Loucy (cell line): ENCODE measurements around the gene DCX.

Experiments
- H2AFZ ChIP-seq: fragments of 200-600 bp; sonication (generic); 2 replicates; pipeline ENCODE4 v1.6.0; 2016; ENCODE audit warnings: antibody characterized with exemption, mild to moderate bottlenecking, low read length, moderate library complexity
- H3F3A ChIP-seq: fragments of 200-600 bp; 2 replicates; pipeline ENCODE4 v1.6.0; 2016; ENCODE audit warnings: antibody characterized with exemption, low read depth, mild to moderate bottlenecking
- H3K27me3 ChIP-seq: fragments of 200-600 bp; sonication (generic); 2 replicates; pipeline ENCODE4 v1.6.1; 2014; ENCODE audit warnings: low read length, mild to moderate bottlenecking; ENCODE audit not compliant: insufficient read depth, poor library complexity, severe bottlenecking
- H3K36me3 ChIP-seq: fragments of 200-600 bp; sonication (generic); 2 replicates; pipeline ENCODE4 v1.6.1; 2016; ENCODE audit warnings: low read length; ENCODE audit not compliant: insufficient read depth
- H3K4me1 ChIP-seq: fragments of 200-600 bp; sonication (generic); 2 replicates; pipeline ENCODE4 v1.5.1; 2014; ENCODE audit warnings: low read length, mild to moderate bottlenecking; ENCODE audit not compliant: insufficient read depth, poor library complexity, severe bottlenecking
- H3K4me2 ChIP-seq: fragments of 200-600 bp; sonication (generic); 2 replicates; pipeline ENCODE4 v1.6.0; 2014; ENCODE audit warnings: antibody characterized with exemption, low read length, low read depth, mild to moderate bottlenecking; ENCODE audit not compliant: poor library complexity, severe bottlenecking
- H3K4me3 ChIP-seq: fragments of 200-600 bp; sonication (generic); 2 replicates; pipeline ENCODE4 v1.5.1; 2014; ENCODE audit warnings: low read length, mild to moderate bottlenecking, mixed read lengths; ENCODE audit not compliant: poor library complexity, severe bottlenecking
- H3K79me2 ChIP-seq: fragments of 200-600 bp; sonication (generic); 2 replicates; pipeline ENCODE4 v1.6.1; 2014; ENCODE audit warnings: low read length; ENCODE audit not compliant: insufficient read depth
- H3K9ac ChIP-seq: fragments of 200-600 bp; sonication (generic); 2 replicates; pipeline ENCODE4 v1.6.0; 2014; ENCODE audit warnings: mild to moderate bottlenecking, low read depth, low read length, moderate library complexity; ENCODE audit not compliant: poor library complexity, severe bottlenecking
- H3K9me2 ChIP-seq: fragments of 200-600 bp; sonication (generic); replicated peaks from 2 replicates; pipeline ENCODE4 v1.6.1; 2016; ENCODE audit warnings: low read depth, low read length, mixed read lengths
- H3K9me3 ChIP-seq: fragments of 200-600 bp; sonication (generic); 2 replicates; pipeline ENCODE4 v1.6.1; 2014; ENCODE audit warnings: mild to moderate bottlenecking, antibody characterized with exemption, low read length, low read depth; ENCODE audit not compliant: insufficient read depth
- H4K20me1 ChIP-seq: fragments of 200-600 bp; sonication (generic); 2 replicates; pipeline ENCODE4 v1.6.0; 2014; ENCODE audit warnings: antibody characterized with exemption, low read length, mild to moderate bottlenecking; ENCODE audit not compliant: insufficient read depth, poor library complexity, severe bottlenecking
- EZH2phosphoT487 ChIP-seq: fragments of 200-600 bp; IDR thresholded peaks from 2 replicates; pipeline ENCODE4 v1.6.1; 2018; ENCODE audit warnings: antibody characterized with exemption, mild to moderate bottlenecking, moderate library complexity, borderline replicate concordance
- TF ChIP-seq, protein P1 (sequence below): fragments of 200-600 bp; sonication (generic); conservative IDR thresholded peaks from 2 replicates; pipeline ENCODE4 v1.5.1; 2014; ENCODE audit warnings: mild to moderate bottlenecking, antibody characterized with exemption, low read length

The DCX gene

DNA sequence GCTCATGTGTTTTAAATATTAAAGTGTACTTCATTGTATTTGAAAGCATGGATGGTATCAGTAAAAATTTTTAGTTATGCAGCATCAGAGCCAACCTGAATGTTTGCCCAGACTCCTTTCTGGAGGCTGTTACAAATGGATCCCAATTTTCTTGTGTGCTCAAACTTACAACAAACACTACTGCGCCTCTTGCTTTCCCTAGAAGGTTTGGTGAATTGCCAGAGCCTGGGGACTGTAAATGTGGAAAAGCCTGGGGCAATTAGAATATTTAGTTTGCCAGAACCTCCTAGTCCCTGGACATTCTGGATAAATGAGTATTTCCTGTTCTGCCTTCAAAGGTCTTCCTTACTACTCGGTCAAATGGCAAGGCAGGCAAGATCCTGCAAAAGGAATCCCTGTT lies 146.5 kb downstream of the DCX start:
- Histone ChIP-seq H3K9ac (no peak overlapping the region), H3K36me3 (no peaks in the 10 kb centered on the region), H2AFZ (no peak overlapping the region), H3K4me2 (no peak overlapping the region), H3F3A (no peaks in the 10 kb centered on the region), H3K9me3 (no peaks in the 10 kb centered on the region), H3K4me1 (no peaks in the 10 kb centered on the region), H3K27me3 (no peaks in the 10 kb centered on the region), H3K4me3 (no peak overlapping the region), H4K20me1 (no peaks in the 10 kb centered on the region), H3K79me2 (no peaks in the 10 kb centered on the region), H3K9me2 (no peaks in the 10 kb centered on the region)
- no peak for TF ChIP-seq EZH2phosphoT487
- TF ChIP-seq, protein P1, sequence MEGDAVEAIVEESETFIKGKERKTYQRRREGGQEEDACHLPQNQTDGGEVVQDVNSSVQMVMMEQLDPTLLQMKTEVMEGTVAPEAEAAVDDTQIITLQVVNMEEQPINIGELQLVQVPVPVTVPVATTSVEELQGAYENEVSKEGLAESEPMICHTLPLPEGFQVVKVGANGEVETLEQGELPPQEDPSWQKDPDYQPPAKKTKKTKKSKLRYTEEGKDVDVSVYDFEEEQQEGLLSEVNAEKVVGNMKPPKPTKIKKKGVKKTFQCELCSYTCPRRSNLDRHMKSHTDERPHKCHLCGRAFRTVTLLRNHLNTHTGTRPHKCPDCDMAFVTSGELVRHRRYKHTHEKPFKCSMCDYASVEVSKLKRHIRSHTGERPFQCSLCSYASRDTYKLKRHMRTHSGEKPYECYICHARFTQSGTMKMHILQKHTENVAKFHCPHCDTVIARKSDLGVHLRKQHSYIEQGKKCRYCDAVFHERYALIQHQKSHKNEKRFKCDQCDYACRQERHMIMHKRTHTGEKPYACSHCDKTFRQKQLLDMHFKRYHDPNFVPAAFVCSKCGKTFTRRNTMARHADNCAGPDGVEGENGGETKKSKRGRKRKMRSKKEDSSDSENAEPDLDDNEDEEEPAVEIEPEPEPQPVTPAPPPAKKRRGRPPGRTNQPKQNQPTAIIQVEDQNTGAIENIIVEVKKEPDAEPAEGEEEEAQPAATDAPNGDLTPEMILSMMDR: no peak

DNA sequence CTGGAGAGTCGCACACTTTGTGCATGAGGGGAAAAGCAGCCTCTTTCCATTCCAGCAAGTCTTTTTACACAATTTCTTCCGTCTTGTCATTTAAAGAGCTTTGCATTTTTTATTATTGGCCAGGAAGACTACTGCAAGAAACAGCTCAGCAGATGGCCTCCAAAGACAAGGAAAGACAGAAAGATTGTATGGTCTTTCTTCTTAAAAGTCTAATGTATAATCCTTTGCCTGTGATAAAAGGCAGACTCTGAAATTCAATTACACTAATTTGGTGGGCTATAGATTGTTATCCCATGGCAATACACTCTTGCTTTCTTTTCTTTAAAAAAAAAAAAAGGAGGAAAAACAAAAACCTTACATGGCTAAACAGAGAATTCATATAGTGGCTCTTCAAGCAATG lies 147.6 kb downstream of the DCX start:
- no peaks in the 10 kb centered on the region for H3K27me3 ChIP-seq
- H3K9me3 ChIP-seq: no peaks in the 10 kb centered on the region
- no peaks in the 10 kb centered on the region for H3K79me2 ChIP-seq
- no peaks in the 10 kb centered on the region for H4K20me1 ChIP-seq
- TF ChIP-seq EZH2phosphoT487: no peak
- TF ChIP-seq, protein P1: no peak
- no peaks in the 10 kb centered on the region for H3K9me2 ChIP-seq
- H3K36me3 ChIP-seq: no peaks in the 10 kb centered on the region
- H3K4me2 ChIP-seq: no peak overlapping the region
- no peak overlapping the region for H3K9ac ChIP-seq
- no peak overlapping the region for H3K4me3 ChIP-seq
- no peaks in the 10 kb centered on the region for H3K4me1 ChIP-seq
- no peak overlapping the region for H2AFZ ChIP-seq
- no peaks in the 10 kb centered on the region for H3F3A ChIP-seq

DNA sequence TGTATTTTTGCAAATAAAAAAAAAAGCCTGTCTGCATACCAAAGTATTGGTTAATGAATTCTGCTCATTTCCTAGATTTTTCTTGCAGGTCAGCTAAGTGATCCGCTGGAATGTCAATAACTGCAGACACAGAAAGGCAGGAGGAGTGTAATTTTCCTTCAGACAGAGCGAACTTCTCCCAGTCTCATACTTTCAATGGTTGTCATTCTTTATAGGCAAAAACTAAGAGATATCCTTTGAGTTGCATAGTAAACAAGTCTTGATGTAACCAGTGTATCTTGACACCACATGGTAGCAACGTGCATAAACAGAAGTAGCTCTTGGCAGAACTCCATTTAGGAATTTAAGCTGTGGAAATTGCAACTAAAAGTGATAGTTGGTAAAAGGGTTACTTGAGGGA lies 149.9 kb downstream of the DCX start:
- Histone ChIP-seq H3K4me3 (no peak overlapping the region), H3K79me2 (no peaks in the 10 kb centered on the region), H3F3A (no peaks in the 10 kb centered on the region), H3K9me3 (no peaks in the 10 kb centered on the region), H3K4me1 (no peaks in the 10 kb centered on the region), H4K20me1 (no peaks in the 10 kb centered on the region), H3K9ac (no peak overlapping the region), H2AFZ (no peak overlapping the region), H3K36me3 (no peaks in the 10 kb centered on the region), H3K27me3 (no peaks in the 10 kb centered on the region), H3K9me2 (no peaks in the 10 kb centered on the region), H3K4me2 (no peak overlapping the region)
- TF ChIP-seq, protein P1: no peak
- no peak for TF ChIP-seq EZH2phosphoT487
